GM12891 (cell line): ENCODE measurements around the gene SLC22A25.

Source experiments
- POLR2A ChIP-seq: IDR thresholded peaks from 2 replicates; pipeline ENCODE4 v1.6.1; 2011; ENCODE audit warnings: low read depth, low read length, control low read depth
- POLR2AphosphoS5 ChIP-seq: IDR thresholded peaks from 2 replicates; pipeline ENCODE4 v1.6.1; 2011; ENCODE audit warnings: low read depth, low read length, control low read depth

DNA sequence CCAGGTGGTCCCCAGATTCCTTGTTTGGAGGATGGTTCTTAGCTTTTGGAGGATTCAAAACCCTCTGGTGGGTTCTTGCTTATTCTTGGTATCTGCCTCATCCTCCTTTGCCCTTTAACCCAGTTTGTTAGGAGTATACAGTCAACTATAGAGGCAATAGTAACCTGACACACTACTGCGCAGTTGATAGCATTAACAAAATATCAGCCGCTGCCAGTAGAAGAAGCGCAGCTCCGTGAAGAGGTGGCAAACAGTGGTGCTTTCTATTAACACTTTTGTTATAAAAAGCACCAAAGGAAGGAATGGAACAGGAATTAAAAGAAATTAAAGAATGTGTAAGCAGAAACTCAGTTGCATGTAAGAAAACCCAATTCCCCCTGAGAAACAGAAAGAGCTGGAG is 29.3 kb downstream of the SLC22A25 start:
- TF ChIP-seq POLR2A (no peak), POLR2AphosphoS5 (no peak)
